Measurements from ENCODE around the gene AHR.

The AHR gene

DNA sequence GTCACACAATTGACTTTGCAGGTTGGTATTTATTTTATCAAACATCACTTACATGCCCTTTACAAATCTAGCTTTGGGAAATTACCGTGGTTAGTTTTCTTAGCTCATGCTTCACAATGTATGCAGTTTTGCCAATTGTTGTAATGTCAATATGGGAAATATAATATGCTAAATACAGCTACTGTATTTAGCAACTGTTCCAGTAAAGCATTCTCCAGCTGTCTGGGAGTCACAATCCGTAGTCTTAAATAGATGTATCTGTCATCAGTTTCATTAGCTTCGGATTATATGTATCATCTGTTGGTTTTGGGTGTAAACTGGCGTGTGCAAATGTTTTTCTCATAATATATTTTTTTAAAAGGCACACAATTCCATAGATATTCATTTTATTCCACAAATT, 19.4 kb upstream of the AHR start:
- Histone ChIP-seq H3K9ac (no peak overlapping the region), H3K79me2 (ENCODE audit: insufficient read depth, low read depth) (no peaks in the 10 kb centered on the region), H3K27me3 (ENCODE audit: insufficient read depth, low read depth) (no peaks in the 10 kb centered on the region), H3K36me3 (ENCODE audit: insufficient read depth) (no peaks in the 10 kb centered on the region), H3K27ac (no peak overlapping the region), H3K4me2 (no peak overlapping the region), H3K4me1 (ENCODE audit: low read depth, poor library complexity, severe bottlenecking) (peaks cover 17% of the 10 kb centered on the region), H4K20me1 (ENCODE audit: insufficient read depth) (no peaks in the 10 kb centered on the region), H3K4me3 (IDR thresholded peaks at IDR 0.05; ENCODE audit: insufficient read depth, low read depth, low read length) (no peak overlapping the region), H2AFZ (ENCODE audit: low read depth) (no peak overlapping the region)
- TF ChIP-seq, protein P1, sequence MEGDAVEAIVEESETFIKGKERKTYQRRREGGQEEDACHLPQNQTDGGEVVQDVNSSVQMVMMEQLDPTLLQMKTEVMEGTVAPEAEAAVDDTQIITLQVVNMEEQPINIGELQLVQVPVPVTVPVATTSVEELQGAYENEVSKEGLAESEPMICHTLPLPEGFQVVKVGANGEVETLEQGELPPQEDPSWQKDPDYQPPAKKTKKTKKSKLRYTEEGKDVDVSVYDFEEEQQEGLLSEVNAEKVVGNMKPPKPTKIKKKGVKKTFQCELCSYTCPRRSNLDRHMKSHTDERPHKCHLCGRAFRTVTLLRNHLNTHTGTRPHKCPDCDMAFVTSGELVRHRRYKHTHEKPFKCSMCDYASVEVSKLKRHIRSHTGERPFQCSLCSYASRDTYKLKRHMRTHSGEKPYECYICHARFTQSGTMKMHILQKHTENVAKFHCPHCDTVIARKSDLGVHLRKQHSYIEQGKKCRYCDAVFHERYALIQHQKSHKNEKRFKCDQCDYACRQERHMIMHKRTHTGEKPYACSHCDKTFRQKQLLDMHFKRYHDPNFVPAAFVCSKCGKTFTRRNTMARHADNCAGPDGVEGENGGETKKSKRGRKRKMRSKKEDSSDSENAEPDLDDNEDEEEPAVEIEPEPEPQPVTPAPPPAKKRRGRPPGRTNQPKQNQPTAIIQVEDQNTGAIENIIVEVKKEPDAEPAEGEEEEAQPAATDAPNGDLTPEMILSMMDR (conservative IDR thresholded peaks at IDR 0.05; ENCODE audit: low read depth, low read length) = no peak

DNA sequence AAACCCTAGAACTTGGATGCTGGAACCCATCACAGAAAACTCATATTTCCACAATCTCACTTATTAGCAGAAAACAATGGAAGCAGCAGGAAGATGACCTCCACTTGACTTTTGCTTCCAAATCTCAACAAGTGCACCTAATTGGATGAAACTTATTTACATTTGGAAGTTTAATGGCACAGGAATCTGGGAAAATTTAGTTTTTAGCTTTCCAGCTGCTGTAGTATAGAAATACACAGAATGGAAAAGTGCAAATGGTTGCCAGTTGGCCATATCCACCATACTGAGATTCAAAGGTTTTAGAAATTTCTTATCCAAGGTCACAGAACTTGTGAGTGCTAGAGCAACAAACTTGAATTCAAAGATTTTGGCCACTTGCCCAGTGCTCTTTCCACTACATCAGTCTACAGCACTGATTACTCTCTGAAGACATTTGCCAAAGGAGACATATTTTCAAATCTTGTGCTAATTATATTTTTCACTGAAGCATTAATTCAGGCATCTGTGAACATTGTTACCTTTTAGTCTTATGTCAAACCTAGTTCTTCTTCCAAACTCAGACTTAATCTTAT, 9.3 kb upstream of the AHR start:
- H3K4me1 ChIP-seq (ENCODE audit: low read depth, poor library complexity, severe bottlenecking) = no peaks in the 10 kb centered on the region
- H4K20me1 ChIP-seq (ENCODE audit: insufficient read depth) = no peaks in the 10 kb centered on the region
- no peak overlapping the region for H3K4me3 ChIP-seq (IDR thresholded peaks at IDR 0.05; ENCODE audit: insufficient read depth, low read depth, low read length)
- H2AFZ ChIP-seq (ENCODE audit: low read depth) = no peak overlapping the region
- no peaks in the 10 kb centered on the region for H3K79me2 ChIP-seq (ENCODE audit: insufficient read depth, low read depth)
- no peaks in the 10 kb centered on the region for H3K36me3 ChIP-seq (ENCODE audit: insufficient read depth)
- H3K27me3 ChIP-seq (ENCODE audit: insufficient read depth, low read depth) = no peaks in the 10 kb centered on the region
- no peak overlapping the region for H3K4me2 ChIP-seq
- H3K9ac ChIP-seq = no peak overlapping the region
- TF ChIP-seq, protein P1 (conservative IDR thresholded peaks at IDR 0.05; ENCODE audit: low read depth, low read length) = no peak
- H3K27ac ChIP-seq = no peak overlapping the region

DNA sequence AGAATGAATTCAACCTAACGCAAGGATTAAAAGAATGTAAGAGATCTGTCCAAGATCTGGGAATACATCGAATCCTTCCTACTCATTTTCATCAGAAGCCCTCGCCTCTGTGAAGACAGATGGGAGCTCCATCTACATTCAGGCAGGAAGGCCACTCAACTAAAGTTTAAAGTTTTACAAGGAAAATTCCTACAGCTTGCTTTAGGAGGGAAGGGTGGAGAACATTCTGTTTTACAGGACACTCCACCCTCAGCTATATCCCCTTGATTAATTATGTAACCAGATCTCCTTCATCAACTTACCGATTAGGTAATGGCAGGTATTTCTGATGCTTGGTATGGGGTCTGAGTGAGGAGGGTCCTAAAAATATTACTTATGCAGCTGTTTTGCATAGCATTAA, 5.6 kb upstream of the AHR start:
- Histone ChIP-seq H3K27me3 (ENCODE audit: insufficient read depth, low read depth) (no peaks in the 10 kb centered on the region), H3K79me2 (ENCODE audit: insufficient read depth, low read depth) (no peaks in the 10 kb centered on the region), H3K4me3 (IDR thresholded peaks at IDR 0.05; ENCODE audit: insufficient read depth, low read depth, low read length) (no peak overlapping the region), H3K9ac (no peak overlapping the region), H3K4me2 (no peak overlapping the region), H3K4me1 (ENCODE audit: low read depth, poor library complexity, severe bottlenecking) (peaks cover 2% of the 10 kb centered on the region), H2AFZ (ENCODE audit: low read depth) (no peak overlapping the region), H4K20me1 (ENCODE audit: insufficient read depth) (no peaks in the 10 kb centered on the region), H3K27ac (no peak overlapping the region), H3K36me3 (ENCODE audit: insufficient read depth) (no peaks in the 10 kb centered on the region)
- TF ChIP-seq, protein P1 (conservative IDR thresholded peaks at IDR 0.05; ENCODE audit: low read depth, low read length) = no peak

DNA sequence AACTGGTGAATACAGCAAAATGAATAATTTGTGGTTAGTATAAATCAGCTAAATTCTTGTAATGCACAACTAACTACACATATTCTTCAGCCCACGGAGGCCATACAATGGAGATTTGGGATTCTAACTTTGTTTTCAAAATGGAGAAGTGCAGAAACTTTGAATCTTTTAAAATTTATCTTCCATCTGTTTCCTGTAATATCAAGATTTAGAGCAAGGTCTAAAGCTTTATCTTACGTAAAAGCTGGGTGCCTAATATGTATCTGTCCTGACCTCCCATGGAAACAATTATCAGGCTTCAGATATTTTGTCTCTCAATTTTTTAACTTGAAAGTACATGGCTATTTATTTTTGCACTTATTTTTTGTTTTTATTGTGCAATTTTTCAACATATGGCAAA, 5.0 kb upstream of the AHR start:
- peaks cover 6% of the 10 kb centered on the region for H3K4me1 ChIP-seq (ENCODE audit: low read depth, poor library complexity, severe bottlenecking)
- TF ChIP-seq, protein P1 (conservative IDR thresholded peaks at IDR 0.05; ENCODE audit: low read depth, low read length) = no peak
- no peak overlapping the region for H3K4me3 ChIP-seq (IDR thresholded peaks at IDR 0.05; ENCODE audit: insufficient read depth, low read depth, low read length)
- no peaks in the 10 kb centered on the region for H3K36me3 ChIP-seq (ENCODE audit: insufficient read depth)
- H4K20me1 ChIP-seq (ENCODE audit: insufficient read depth) = no peaks in the 10 kb centered on the region
- H3K27me3 ChIP-seq (ENCODE audit: insufficient read depth, low read depth) = no peaks in the 10 kb centered on the region
- no peak overlapping the region for H3K4me2 ChIP-seq
- no peak overlapping the region for H2AFZ ChIP-seq (ENCODE audit: low read depth)
- no peak overlapping the region for H3K27ac ChIP-seq
- no peaks in the 10 kb centered on the region for H3K79me2 ChIP-seq (ENCODE audit: insufficient read depth, low read depth)
- no peak overlapping the region for H3K9ac ChIP-seq

Data from KMS-11 (cell line).